ENCODE results near the gene CDIP1. TPM values are rescaled to one million over a fixed set of nuclear protein-coding genes. Genes with fewer than 3 reads are reported as not detected.

The CDIP1 gene
- total and polyA plus RNA-seq, 4 donors: 4.4 to 18.6 (median 12.0) TPM

GRCh38 chr16:4489030-4489429, 49.5 kb downstream of the CDIP1 start:
- no peak overlapping the region for H3K9ac ChIP-seq (ENCODE audit: low read depth in 1 of 2, low read length in 2 of 2)
- peaks cover 14 to 26% (median 25%) of the 10 kb centered on the region in 4 donors for H3K4me1 ChIP-seq (ENCODE audit: control insufficient read depth in 4 of 4, insufficient read depth in 4 of 4, low read length in 3 of 4)
- no peaks in the 10 kb centered on the region for H3K9me3 ChIP-seq (ENCODE audit: control insufficient read depth in 4 of 4, low read length in 3 of 4)
- peaks cover 3 to 4% (median 4%) of the 10 kb centered on the region in 4 donors for H3K36me3 ChIP-seq (ENCODE audit: control insufficient read depth in 4 of 4, insufficient read depth in 3 of 4, low read depth in 1 of 4, low read length in 3 of 4)
- no peak overlapping the region for H3K4me3 ChIP-seq (ENCODE audit: low read depth in 1 of 3, low read length in 3 of 3)
- TF ChIP-seq ZBTB33 (IDR thresholded peaks at IDR 0.05): no peak
- no peak for TF ChIP-seq ATF3 (IDR thresholded peaks at IDR 0.05)
- no peak for TF ChIP-seq JUND (IDR thresholded peaks at IDR 0.05)
- peak overlapping the region; percentile 49 to 71 for H3K27ac ChIP-seq (ENCODE audit: low read depth in 1 of 2, low read length in 2 of 2)
- H3K27me3 ChIP-seq (ENCODE audit: control insufficient read depth in 4 of 4, insufficient read depth in 4 of 4, low read length in 3 of 4): no peaks in the 10 kb centered on the region
- DNase-seq (ENCODE audit: low spot score): no peak
- 94% methylated on average over 5 of the region's 5 CpGs for WGBS

GRCh38 chr16:4488499-4488967, 50.0 kb downstream of the CDIP1 start:
- TF ChIP-seq FOXA2 (IDR thresholded peaks at IDR 0.05) (no peak), YY1 (IDR thresholded peaks at IDR 0.05) (no peak), MAX (IDR thresholded peaks at IDR 0.05) (no peak), HNF4A (conservative IDR thresholded peaks at IDR 0.05) (no peak), REST (IDR thresholded peaks at IDR 0.05) (no peak), FOXA1 (IDR thresholded peaks at IDR 0.05) (no peak), CTCF (IDR thresholded peaks at IDR 0.05; ENCODE audit: low read depth, low read length, missing input control) (no peak), JUND (IDR thresholded peaks at IDR 0.05) (peak in 1 of 2 donors; percentile 3), HNF4G (IDR thresholded peaks at IDR 0.05) (no peak), SP1 (IDR thresholded peaks at IDR 0.05) (peak; percentile 50), NR2F2 (IDR thresholded peaks at IDR 0.05) (peak; percentile 85), RAD21 (IDR thresholded peaks at IDR 0.05) (no peak), TAF1 (conservative IDR thresholded peaks at IDR 0.05) (no peak), ATF3 (IDR thresholded peaks at IDR 0.05) (no peak), GABPA (IDR thresholded peaks at IDR 0.05 in 1 of 2, conservative IDR thresholded peaks at IDR 0.05 in 1 of 2) (no peak), EGR1 (IDR thresholded peaks at IDR 0.05; ENCODE audit: low read depth in 2 of 2) (no peak)
- Histone ChIP-seq H3K4me1 (ENCODE audit: control insufficient read depth in 4 of 4, insufficient read depth in 4 of 4, low read length in 3 of 4) (peaks cover 14 to 26% (median 25%) of the 10 kb centered on the region in 4 donors), H3K36me3 (ENCODE audit: control insufficient read depth in 4 of 4, insufficient read depth in 3 of 4, low read depth in 1 of 4, low read length in 3 of 4) (peaks cover 3 to 4% (median 4%) of the 10 kb centered on the region in 4 donors), H3K9me3 (ENCODE audit: control insufficient read depth in 4 of 4, low read length in 3 of 4) (no peaks in the 10 kb centered on the region), H3K9ac (ENCODE audit: low read depth in 1 of 2, low read length in 2 of 2) (no peak overlapping the region), H3K27me3 (ENCODE audit: control insufficient read depth in 4 of 4, insufficient read depth in 4 of 4, low read length in 3 of 4) (no peaks in the 10 kb centered on the region), H3K4me3 (ENCODE audit: low read depth in 1 of 3, low read length in 3 of 3) (no peak overlapping the region), H3K27ac (ENCODE audit: low read depth in 1 of 2, low read length in 2 of 2) (peak overlapping the region; percentile 49 to 71)
- DNase-seq (ENCODE audit: low spot score): no peak
- WGBS: 75% methylated on average over 1 of the region's 1 CpG
